HG03432 (cell line): ENCODE results near the gene ALDH1A2.
"Not testable (repeated sequence)": the region's sequence is repeated elsewhere in the genome, so short reads cannot be mapped to it uniquely, and the experiment has no call there.

Experiments
- ATAC-seq: cut with Tn5 transposase; IDR thresholded peaks from one replicate; pipeline ENCODE4 v1.9.1; 2021; ENCODE audit warnings: mild to moderate bottlenecking, moderate library complexity; ENCODE audit not compliant: unreplicated experiment

ALDH1A2 gene

GRCh38 chr15:58002338-58003126 is 63.0 kb downstream of the ALDH1A2 start:
- no peak for ATAC-seq

GRCh38 chr15:57999699-58000098 is 65.8 kb downstream of the ALDH1A2 start:
- ATAC-seq = not testable (repeated sequence)

- ATAC-seq = no peak
These were observed 69.0 kb downstream of the ALDH1A2 start for GRCh38 chr15:57996561-57996960.

- no peak for ATAC-seq
These were observed 71.1 kb downstream of the ALDH1A2 start for GRCh38 chr15:57994221-57995049.

- ATAC-seq = no peak
These were observed 71.9 kb downstream of the ALDH1A2 start for GRCh38 chr15:57993409-57994145.

- ATAC-seq = no peak
These were observed 72.7 kb downstream of the ALDH1A2 start for GRCh38 chr15:57992761-57993355.

GRCh38 chr15:57973534-57973933 is 92.0 kb downstream of the ALDH1A2 start:
- ATAC-seq = no peak

- no peak for ATAC-seq
These were observed 92.6 kb downstream of the ALDH1A2 start for GRCh38 chr15:57972864-57973263.

- ATAC-seq = no peak
These were observed 95.5 kb downstream of the ALDH1A2 start for GRCh38 chr15:57969996-57970395.

GRCh38 chr15:57969355-57969754 is 96.2 kb downstream of the ALDH1A2 start:
- ATAC-seq = no peak

GRCh38 chr15:57962887-57963286 is 102.6 kb downstream of the ALDH1A2 start:
- ATAC-seq = no peak

- no peak for ATAC-seq
These were observed 103.6 kb downstream of the ALDH1A2 start for GRCh38 chr15:57961919-57962318.

- ATAC-seq = no peak
These were observed 108.4 kb downstream of the ALDH1A2 start for GRCh38 chr15:57957113-57957512.

GRCh38 chr15:57953874-57954273 is 111.6 kb downstream of the ALDH1A2 start:
- no peak for ATAC-seq

- ATAC-seq = no peak
These were observed 114.1 kb downstream of the ALDH1A2 start for GRCh38 chr15:57951328-57951932.

GRCh38 chr15:57950381-57950946 is 115.0 kb downstream of the ALDH1A2 start:
- no peak for ATAC-seq

- ATAC-seq = no peak
These were observed 116.1 kb downstream of the ALDH1A2 start for GRCh38 chr15:57949374-57949943.

- ATAC-seq = no peak
These were observed 116.9 kb downstream of the ALDH1A2 start for GRCh38 chr15:57948351-57949289.

- no peak for ATAC-seq
These were observed 117.7 kb downstream of the ALDH1A2 start for GRCh38 chr15:57947781-57948180.
